AG04449 (cell line): ENCODE results near the gene LIN52.

Experiments used
- CTCF ChIA-PET: fragments of 350-600 bp; formaldehyde crosslinking; extraction: SDS; loops from one replicate; lab custom pipeline; 2021; ENCODE audit warnings: antibody characterized with exemption; lab: Yijun Ruan, JAX
- POLR2A ChIA-PET: fragments of 400-600, 350-600 bp; formaldehyde crosslinking; extraction: SDS; loops from one replicate; lab custom pipeline; 2020; ENCODE audit warnings: antibody characterized with exemption, inconsistent platforms; lab: Yijun Ruan, JAX
- DNase-seq: peaks from one replicate; pipeline ENCODE4 v3.0.0-alpha.2; 2010; ENCODE audit warnings: low read depth, low spot score
- H3K4me3 ChIP-seq: 2 replicates; pipeline ENCODE4 v1.5.1; 2011; ENCODE audit warnings: low read depth, mild to moderate bottlenecking, control low read depth, low read length
- TF ChIP-seq, protein P1 (sequence below): IDR thresholded peaks from one replicate; pipeline ENCODE4 v1.5.1; 2011; ENCODE audit warnings: mild to moderate bottlenecking, moderate library complexity, low read length, control low read depth, inconsistent platforms; ENCODE audit not compliant: insufficient read depth; ENCODE audit errors: missing control alignments

LIN52 gene

DNA sequence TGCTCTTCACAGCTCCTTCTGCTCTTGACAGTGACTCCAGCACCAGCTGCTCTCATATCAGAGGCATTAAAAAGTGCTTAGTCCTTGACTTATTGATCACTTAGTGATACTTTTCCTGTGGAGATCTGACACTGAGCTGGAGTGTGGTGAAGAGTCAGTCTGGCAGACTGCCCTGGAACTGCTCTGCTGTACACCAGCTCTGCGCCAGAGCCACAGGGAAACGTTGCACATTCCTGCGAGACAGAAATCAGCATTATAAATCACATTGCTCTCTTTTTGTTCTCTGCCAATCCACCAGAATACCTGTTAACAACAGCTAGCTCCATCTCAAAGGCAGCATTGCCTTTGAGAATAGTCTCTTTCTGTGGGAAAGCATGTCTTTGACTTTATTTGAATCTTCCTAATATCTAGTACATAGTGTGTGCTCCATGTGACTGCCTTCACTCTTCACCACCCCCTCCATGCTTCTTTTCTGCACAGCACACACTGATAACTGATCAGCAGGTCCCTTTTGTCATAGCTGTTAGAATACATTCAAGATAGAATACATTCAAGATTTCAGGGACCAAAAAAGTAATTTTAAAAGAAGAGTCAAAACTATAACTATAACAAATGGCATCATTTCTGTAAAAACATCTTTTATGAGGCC, 106.3 kb downstream of the LIN52 start:
- no peak for DNase-seq
- POLR2A ChIA-PET, result no interaction called here
- H3K4me3 ChIP-seq, result no peak overlapping the region
- TF ChIP-seq, protein P1, sequence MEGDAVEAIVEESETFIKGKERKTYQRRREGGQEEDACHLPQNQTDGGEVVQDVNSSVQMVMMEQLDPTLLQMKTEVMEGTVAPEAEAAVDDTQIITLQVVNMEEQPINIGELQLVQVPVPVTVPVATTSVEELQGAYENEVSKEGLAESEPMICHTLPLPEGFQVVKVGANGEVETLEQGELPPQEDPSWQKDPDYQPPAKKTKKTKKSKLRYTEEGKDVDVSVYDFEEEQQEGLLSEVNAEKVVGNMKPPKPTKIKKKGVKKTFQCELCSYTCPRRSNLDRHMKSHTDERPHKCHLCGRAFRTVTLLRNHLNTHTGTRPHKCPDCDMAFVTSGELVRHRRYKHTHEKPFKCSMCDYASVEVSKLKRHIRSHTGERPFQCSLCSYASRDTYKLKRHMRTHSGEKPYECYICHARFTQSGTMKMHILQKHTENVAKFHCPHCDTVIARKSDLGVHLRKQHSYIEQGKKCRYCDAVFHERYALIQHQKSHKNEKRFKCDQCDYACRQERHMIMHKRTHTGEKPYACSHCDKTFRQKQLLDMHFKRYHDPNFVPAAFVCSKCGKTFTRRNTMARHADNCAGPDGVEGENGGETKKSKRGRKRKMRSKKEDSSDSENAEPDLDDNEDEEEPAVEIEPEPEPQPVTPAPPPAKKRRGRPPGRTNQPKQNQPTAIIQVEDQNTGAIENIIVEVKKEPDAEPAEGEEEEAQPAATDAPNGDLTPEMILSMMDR, result no peak
- CTCF ChIA-PET, result interaction anchor here (0.7 to 1.2 kb wide), 4 partner anchors 15 to 62 kb away, joined by 3 to 4 read pairs (median 4); no protein-coding TSS in a partner anchor

DNA sequence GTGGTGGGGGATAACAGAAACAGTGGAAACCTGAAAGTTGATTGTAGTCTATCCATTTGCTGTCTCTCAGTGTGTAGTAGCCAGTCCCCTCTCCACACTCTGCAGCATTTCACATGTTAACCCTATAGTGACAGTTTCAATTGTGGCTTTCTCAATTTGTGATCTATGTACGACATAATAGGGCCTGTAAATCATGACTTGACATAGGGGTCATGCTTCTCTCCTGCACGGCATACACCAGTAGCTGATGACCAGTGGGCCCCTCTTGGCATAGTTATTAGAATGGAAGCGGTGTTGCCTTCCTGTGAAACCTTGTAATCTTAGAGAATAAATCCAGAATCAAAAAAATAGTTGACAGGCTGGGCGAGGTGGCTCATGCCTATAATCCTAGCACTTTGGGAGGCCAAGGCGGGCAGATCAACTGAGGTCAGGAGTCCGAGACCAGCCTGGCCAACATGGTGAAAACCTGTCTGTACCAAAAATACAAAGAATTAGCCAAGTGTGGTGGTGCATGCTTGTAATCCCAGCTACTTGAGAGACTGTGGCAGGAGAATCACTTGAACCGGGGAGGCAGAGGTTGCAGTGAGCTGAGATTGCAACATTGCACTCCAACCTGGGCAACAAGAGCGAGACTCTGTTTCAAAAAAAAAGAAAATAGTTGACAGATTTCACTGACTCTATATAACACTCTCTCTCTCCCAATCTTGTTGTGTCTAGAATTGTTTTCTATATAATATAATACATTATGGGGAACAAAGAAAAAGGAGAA, 109.9 kb downstream of the LIN52 start:
- no peak overlapping the region for H3K4me3 ChIP-seq

DNA sequence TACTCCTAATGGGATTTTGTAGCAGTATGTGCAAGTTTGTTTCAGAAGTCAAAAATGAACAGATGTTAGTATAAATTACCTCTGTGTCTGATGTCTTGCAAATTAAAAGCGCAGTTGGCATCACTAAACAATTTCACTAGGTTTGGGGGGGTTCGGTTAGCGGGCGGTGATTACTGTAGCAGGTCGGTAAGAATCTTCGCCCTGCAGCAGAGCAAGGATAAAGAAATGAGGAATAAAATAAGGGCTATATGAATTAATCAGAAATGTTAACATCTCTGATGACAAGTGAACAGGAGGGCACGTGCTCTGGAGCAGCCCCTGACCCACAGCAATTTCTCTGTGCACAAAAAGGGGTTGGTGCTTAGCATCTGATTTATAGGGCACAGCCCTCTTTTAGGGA, 110.9 kb downstream of the LIN52 start:
- ChIA-PET CTCF (interaction anchor here (1.2 to 1.6 kb wide), 4 partner anchors 20 to 58 kb away, joined by 3 to 7 read pairs (median 4); no protein-coding TSS in a partner anchor), POLR2A (interaction anchor here (0.7 kb wide), 1 partner anchor 567 kb away, joined by 3 read pairs; the partner anchor contains the start of gene YLPM1)
- TF ChIP-seq, protein P1, result no peak
- H3K4me3 ChIP-seq, result no peak overlapping the region
- DNase-seq, result no peak

More for the DNA sequence above, 109.9 kb downstream of the LIN52 start:
- ChIA-PET CTCF (interaction anchor here (1.2 to 1.6 kb wide), 3 partner anchors 22 to 59 kb away, joined by 3 to 7 read pairs (median 3); no protein-coding TSS in a partner anchor), POLR2A (no interaction called here)
- DNase-seq, result no peak
- TF ChIP-seq, protein P1, result no peak

DNA sequence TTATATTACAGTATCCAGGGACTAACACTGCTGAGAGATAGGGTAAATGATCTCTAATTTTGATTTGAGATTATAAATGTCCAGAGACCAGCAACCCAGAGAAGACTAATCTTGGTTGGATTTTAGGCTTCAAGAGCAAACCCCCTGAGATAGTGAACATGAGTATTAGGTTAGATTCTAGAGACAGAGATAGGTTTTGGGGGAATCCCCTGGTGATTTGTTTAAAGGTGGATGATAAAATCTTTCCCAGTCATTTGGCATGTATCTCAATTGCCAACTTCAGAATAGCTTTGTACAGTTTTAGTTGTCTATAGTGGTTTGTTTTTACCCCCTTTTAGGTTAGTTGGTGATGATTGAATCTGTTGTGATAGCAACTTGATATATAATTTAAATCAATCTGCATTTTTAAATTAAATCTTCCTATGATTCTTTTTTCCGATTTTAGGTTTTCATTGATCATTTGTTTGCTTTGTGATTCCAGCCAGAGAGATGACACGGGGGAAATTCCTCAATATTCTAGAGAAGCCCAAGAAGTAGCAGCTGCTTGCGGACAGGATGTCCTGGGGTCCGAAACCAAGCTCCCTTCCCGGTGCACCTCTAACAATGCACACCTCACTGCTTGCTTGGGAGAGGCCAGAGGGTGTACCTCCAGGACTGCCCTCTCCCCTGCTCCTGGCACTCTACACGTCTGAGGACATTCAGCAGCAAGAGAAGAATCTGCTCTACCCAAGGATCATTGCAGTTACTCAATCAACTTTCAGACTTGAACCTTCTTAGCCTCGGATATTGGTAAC, 113.9 kb downstream of the LIN52 start:
- no peak overlapping the region for H3K4me3 ChIP-seq
- TF ChIP-seq, protein P1, result no peak
- ChIA-PET POLR2A (no interaction called here), CTCF (interaction anchor here (1.1 to 2.4 kb wide), 6 partner anchors 10 to 58 kb away, joined by 3 to 6 read pairs (median 4); no protein-coding TSS in a partner anchor)
- DNase-seq, result no peak

DNA sequence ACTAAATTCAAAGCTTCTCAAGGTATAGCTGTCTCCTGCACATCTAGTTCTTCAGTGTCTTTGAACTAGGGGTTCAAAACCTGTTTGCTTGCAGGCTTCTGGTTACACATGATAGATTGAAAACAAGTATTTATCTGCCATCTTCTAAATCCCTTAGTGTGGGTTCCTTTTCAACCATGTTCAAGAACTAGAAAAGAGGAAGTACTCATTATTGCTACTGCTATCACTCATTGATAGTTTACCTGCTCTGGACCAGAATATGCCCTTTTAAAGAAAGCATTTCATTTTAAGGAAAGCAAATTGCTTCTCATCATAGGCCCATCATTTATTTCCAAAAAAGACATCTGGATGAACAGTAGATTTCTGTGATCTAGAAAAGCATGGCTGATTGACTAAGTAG, 117.4 kb downstream of the LIN52 start:
- CTCF ChIA-PET, result interaction anchor here (1.3 to 2.9 kb wide), 5 partner anchors 8 to 51 kb away, joined by 3 to 15 read pairs (median 5); no protein-coding TSS in a partner anchor
- POLR2A ChIA-PET, result no interaction called here

More for the DNA sequence above, 117.4 kb downstream of the LIN52 start:
- no peak overlapping the region for H3K4me3 ChIP-seq
- DNase-seq, result no peak
- TF ChIP-seq, protein P1, result no peak
